ENCODE results near the gene DHRS4L2.
"Not testable (repeated sequence)": the region's sequence is repeated elsewhere in the genome, so short reads cannot be mapped to it uniquely, and the experiment has no call there.

GRCh38 chr14:24006471-24006816 is 17.7 kb downstream of the DHRS4L2 start:
- not testable (repeated sequence) for TF ChIP-seq ZNF274 (IDR thresholded peaks at IDR 0.05; ENCODE audit: low read depth, low read length); YY1 (IDR thresholded peaks at IDR 0.05; ENCODE audit: insufficient read depth, insufficient read length)
